Pancreas (tissue), 10 donors: ENCODE measurements around the gene ARNT2. TPM values are rescaled to one million over a fixed set of nuclear protein-coding genes. Genes with fewer than 3 reads are reported as not detected.

Experiments
- ATAC-seq, 4 donors: fragments of 200-7000 bp; cut with Tn5 transposase; one replicate each; pipeline versions ENCODE4 v1.8.0 to v1.9.1; 2020; ENCODE audit warnings: mild to moderate bottlenecking in 4 of 4, moderate library complexity in 4 of 4
- DNase-seq, 6 donors: peaks; one replicate each; pipeline ENCODE4 v3.0.0-alpha.2; 2020
- FAIRE-seq: peaks from 2 replicates; lab custom pipeline; 2012; peaks lifted over from hg19 to GRCh38; lab: Jason Lieb, UNC
- H3K27ac ChIP-seq, 4 donors: fragments of 200-600 bp; sonication (generic); 1 replicate in 3 of 4; 2 replicates in 1 of 4; pipeline versions ENCODE4 v1.5.0 to v1.8.0; 2020
- H3K27me3 ChIP-seq, 4 donors: fragments of 200-600 bp; one replicate each; pipeline ENCODE4 v1.8.0; 2021
- H3K36me3 ChIP-seq, 3 donors: fragments of 200-600 bp; sonication (generic) in 1 of 3; one replicate each; pipeline versions ENCODE4 v1.5.0 to v1.8.0; 2020 to 2021
- H3K4me1 ChIP-seq, 3 donors: fragments of 200-600 bp; one replicate each; pipeline ENCODE4 v1.8.0; 2021
- H3K4me3 ChIP-seq, 4 donors: fragments of 200-600 bp; sonication (generic) in 2 of 4; one replicate each; pipeline versions ENCODE4 v1.5.0 to v1.8.0; 2020 to 2021
- H3K9me3 ChIP-seq, 4 donors: fragments of 200-600 bp; one replicate each; pipeline ENCODE4 v1.8.0; 2021
- CTCF ChIP-seq, 4 donors: fragments of 200-600 bp; sonication (generic) in 3 of 4; IDR thresholded peaks; one replicate each; pipeline versions ENCODE4 v1.5.0 to v1.8.0; 2021; ENCODE audit warnings: antibody characterized with exemption in 4 of 4
- WGBS, 2 donors: extraction: QIAGEN DNeasy Blood & Tissue Kit; methylation state at CpG; one replicate each; pipeline ENCODE4 v1.1.7; 2013; 5-methylcytosine and 5-hydroxymethylcytosine counted together
- intact Hi-C, 3 donors: fragments of 100-400 bp; cut with DNase I; formaldehyde crosslinking; loops; one replicate each; pipeline versions ENCODE4 v1.11.1 to v1.14.2; 2022
- polyA plus RNA-seq, 2 donors: library from polyadenylated mRNA; stranded (reverse); fragments of 200-250 nt; gene quantifications; one replicate each; pipeline ENCODE4 v1.2.3, GENCODE V29; 2013
- total RNA-seq, 6 donors: library from RNA; stranded (reverse); fragmentation: NEBNext Ultra II Directional in 4 of 6; extraction: Animal tissue kit (Norgen Biotek cat#: 25700) in 4 of 6; gene quantifications; one replicate each; pipeline versions ENCODE4 v1.2.1 to v1.2.4, GENCODE V29; 2021 to 2023
- donor health status: healthy with polysubstance abuse.
- donor health status: DM: no; HTN: no; CAD: no; lungs with moderate emphysema.
- donor health status: DM: no; HTN: no; CAD: no.
- donor health status: control.
- donor health status: control.
- donor health status: Bipolar disorder and iron deficiency.
- donor health status: DM: yes; HTN: yes; CAD: no.
- donor health status: DM: no; HTN: no; CAD: no.
- donor health status: DM: no; HTN: no; CAD: no.
- donor health status: DM: yes; HTN: yes; CAD: no.

ARNT2 gene
- total and polyA plus RNA-seq, 8 donors, result 2.1 to 18.1 (median 5.4) TPM

- Histone ChIP-seq H3K36me3 (no peaks in the 10 kb centered on the region), H3K4me1 (no peaks in the 10 kb centered on the region), H3K27ac (no peak overlapping the region), H3K27me3 (no peaks in the 10 kb centered on the region), H3K4me3 (no peak overlapping the region), H3K9me3 (no peaks in the 10 kb centered on the region)
- no peak for TF ChIP-seq CTCF (IDR thresholded peaks at IDR 0.05)
- DNase-seq, result no peak
- ATAC-seq, result no peak
- WGBS, 2 donors, result 78 to 90% methylated on average over 20 of the region's 20 CpGs
- intact Hi-C loops, result loop anchor here in 2 of 3 donors (5.0 to 10.0 kb wide), 2 partner anchors 208 to 406 kb away; partner anchors contain the start of gene CEMIP (in 1 of the 2)
- no peak for FAIRE-seq
Measured at GRCh38 chr15:80568876-80569605, 164.9 kb downstream of the ARNT2 start.

- no peak overlapping the region for H3K27ac ChIP-seq
- no peak overlapping the region for H3K4me3 ChIP-seq
- FAIRE-seq (no peak), DNase-seq (no peak), ATAC-seq (no peak)
- no peaks in the 10 kb centered on the region for H3K36me3 ChIP-seq
- intact Hi-C loops, result loop anchor here in 2 of 3 donors (5.0 to 10.0 kb wide), 2 partner anchors 208 to 405 kb away; partner anchors contain the start of gene CEMIP (in 2 of the 2)
- H3K27me3 ChIP-seq, result no peaks in the 10 kb centered on the region
- 89 to 91% methylated on average over 4 of the region's 4 CpGs for WGBS, 2 donors
- no peak for TF ChIP-seq CTCF (IDR thresholded peaks at IDR 0.05)
- H3K9me3 ChIP-seq, result no peaks in the 10 kb centered on the region
- no peaks in the 10 kb centered on the region for H3K4me1 ChIP-seq
Measured at GRCh38 chr15:80569656-80570055, 165.5 kb downstream of the ARNT2 start.

GRCh38 chr15:80570553-80570952 is 166.4 kb downstream of the ARNT2 start:
- Histone ChIP-seq H3K27me3 (no peaks in the 10 kb centered on the region), H3K27ac (no peak overlapping the region), H3K9me3 (no peaks in the 10 kb centered on the region), H3K36me3 (no peaks in the 10 kb centered on the region), H3K4me1 (no peaks in the 10 kb centered on the region), H3K4me3 (no peak overlapping the region)
- no peak for DNase-seq
- intact Hi-C loops, result loop anchor here in 1 of 3 donors (5.0 kb wide), 1 partner anchor 207 kb away; the partner anchor contains the start of gene CEMIP
- 73 to 82% methylated on average over 6 of the region's 6 CpGs for WGBS, 2 donors
- no peak for FAIRE-seq
- no peak for TF ChIP-seq CTCF (IDR thresholded peaks at IDR 0.05)
- no peak for ATAC-seq

- H3K36me3 ChIP-seq, result no peaks in the 10 kb centered on the region
- WGBS, 2 donors, result 68 to 72% methylated on average over 3 of the region's 3 CpGs
- no peak overlapping the region for H3K4me3 ChIP-seq
- intact Hi-C loops, result loop anchor here in 1 of 3 donors (5.0 kb wide), 1 partner anchor 205 kb away; the partner anchor contains the start of gene CEMIP
- no peak for FAIRE-seq
- no peak for TF ChIP-seq CTCF (IDR thresholded peaks at IDR 0.05)
- no peaks in the 10 kb centered on the region for H3K9me3 ChIP-seq
- H3K27me3 ChIP-seq, result no peaks in the 10 kb centered on the region
- H3K27ac ChIP-seq, result no peak overlapping the region
- H3K4me1 ChIP-seq, result no peaks in the 10 kb centered on the region
- ATAC-seq, result no peak
- no peak for DNase-seq
Measured at GRCh38 chr15:80572337-80572736, 168.2 kb downstream of the ARNT2 start.

- no peaks in the 10 kb centered on the region for H3K36me3 ChIP-seq
- no peaks in the 10 kb centered on the region for H3K4me1 ChIP-seq
- no peak overlapping the region for H3K27ac ChIP-seq
- DNase-seq, result no peak
- intact Hi-C loops, result loop anchor here in 1 of 3 donors (5.0 kb wide), 1 partner anchor 204 kb away; the partner anchor contains the start of gene CEMIP
- H3K9me3 ChIP-seq, result no peaks in the 10 kb centered on the region
- no peak overlapping the region for H3K4me3 ChIP-seq
- TF ChIP-seq CTCF (IDR thresholded peaks at IDR 0.05), result no peak
- FAIRE-seq, result no peak
- ATAC-seq, result no peak
- H3K27me3 ChIP-seq, result no peaks in the 10 kb centered on the region
- 70 to 73% methylated on average over 4 of the region's 4 CpGs for WGBS, 2 donors
Measured at GRCh38 chr15:80573606-80574005, 169.4 kb downstream of the ARNT2 start.
